Erythroblast (primary cell): ENCODE results near the gene LGALS7B.
"Not testable (repeated sequence)": the region's sequence is repeated elsewhere in the genome, so short reads cannot be mapped to it uniquely, and the experiment has no call there.

Experiments
- GATA1 ChIP-seq: IDR thresholded peaks from 2 replicates; pipeline ENCODE4 v1.6.1; 2011; ENCODE audit warnings: low read depth, mild to moderate bottlenecking, control low read depth, low read length, moderate library complexity
- POLR2A ChIP-seq: IDR thresholded peaks from 2 replicates; pipeline ENCODE4 v1.6.1; 2011; ENCODE audit warnings: mild to moderate bottlenecking, low read length

DNA sequence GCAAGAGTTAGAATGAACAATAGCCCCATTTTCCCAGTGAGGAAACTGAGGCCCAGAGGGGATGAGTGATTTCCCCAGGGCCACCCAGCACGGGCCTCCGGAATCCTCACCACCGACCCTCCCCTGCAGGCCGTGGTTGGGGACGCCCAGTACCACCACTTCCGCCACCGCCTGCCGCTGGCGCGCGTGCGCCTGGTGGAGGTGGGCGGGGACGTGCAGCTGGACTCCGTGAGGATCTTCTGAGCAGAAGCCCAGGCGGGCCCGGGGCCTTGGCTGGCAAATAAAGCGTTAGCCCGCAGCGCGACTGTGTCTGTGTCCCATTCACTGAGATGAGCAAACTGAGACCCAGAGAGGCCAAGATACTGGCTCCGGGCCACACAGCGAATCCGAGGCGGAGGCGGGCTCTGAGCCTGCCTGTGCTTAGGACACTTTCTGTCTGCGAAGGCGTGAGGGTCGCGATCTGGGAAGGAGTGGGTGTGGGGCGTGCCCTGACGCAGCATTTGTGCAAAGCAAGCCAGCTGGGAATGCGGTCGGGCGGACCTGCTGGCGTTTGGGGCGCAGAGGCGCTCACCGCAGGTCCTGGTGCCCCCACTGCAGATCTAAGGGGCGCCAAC lies 2.6 kb downstream of the LGALS7B start:
- not testable (repeated sequence) for TF ChIP-seq POLR2A, GATA1
